ENCODE measurements around the gene DLX5.

The DLX5 gene

GRCh38 chr7:97027427-97028234 is 3.0 kb upstream of the DLX5 start:
- peak; percentile 76 for DNase-seq
- no peaks in the 10 kb centered on the region for H3K36me3 ChIP-seq (replicated peaks)
- TF ChIP-seq CTCF (IDR thresholded peaks at IDR 0.05; ENCODE audit: low read depth, low read length, missing control alignments): peak; percentile 93
- peaks cover 42% of the 10 kb centered on the region for H3K27me3 ChIP-seq (replicated peaks)
- no peak overlapping the region for H3K27ac ChIP-seq
- in situ Hi-C loops (cut with HindIII; ENCODE audit: low pct_ligation_motif_present, low sequenced_read_pairs): no loop called here
- H3K4me3 ChIP-seq (ENCODE audit: low read depth, low read length): peak overlapping the region; percentile 42

GRCh38 chr7:97026715-97027426 is 2.2 kb upstream of the DLX5 start:
- Histone ChIP-seq H3K27me3 (replicated peaks) (peaks cover 50% of the 10 kb centered on the region), H3K4me3 (ENCODE audit: low read depth, low read length) (peak overlapping the region; percentile 42), H3K36me3 (replicated peaks) (no peaks in the 10 kb centered on the region), H3K27ac (no peak overlapping the region)
- in situ Hi-C loops (cut with HindIII; ENCODE audit: low pct_ligation_motif_present, low sequenced_read_pairs): no loop called here
- no peak for DNase-seq
- no peak for TF ChIP-seq CTCF (IDR thresholded peaks at IDR 0.05; ENCODE audit: low read depth, low read length, missing control alignments)

GRCh38 chr7:97025983-97026714 is 1.5 kb upstream of the DLX5 start:
- no peak overlapping the region for H3K4me3 ChIP-seq (ENCODE audit: low read depth, low read length)

GRCh38 chr7:97025130-97025499 is 484 bp upstream of the DLX5 start:
- H3K27ac ChIP-seq: no peak overlapping the region
- peaks cover 67% of the 10 kb centered on the region for H3K27me3 ChIP-seq (replicated peaks)
- no peaks in the 10 kb centered on the region for H3K36me3 ChIP-seq (replicated peaks)
- in situ Hi-C loops (cut with HindIII; ENCODE audit: low pct_ligation_motif_present, low sequenced_read_pairs): no loop called here
- no peak for TF ChIP-seq CTCF (IDR thresholded peaks at IDR 0.05; ENCODE audit: low read depth, low read length, missing control alignments)
- no peak overlapping the region for H3K4me3 ChIP-seq (ENCODE audit: low read depth, low read length)
- DNase-seq: no peak

More at GRCh38 chr7:97025983-97026714, 1.5 kb upstream of the DLX5 start:
- no peak overlapping the region for H3K27ac ChIP-seq
- in situ Hi-C loops (cut with HindIII; ENCODE audit: low pct_ligation_motif_present, low sequenced_read_pairs): no loop called here
- no peak for TF ChIP-seq CTCF (IDR thresholded peaks at IDR 0.05; ENCODE audit: low read depth, low read length, missing control alignments)
- peaks cover 57% of the 10 kb centered on the region for H3K27me3 ChIP-seq (replicated peaks)
- DNase-seq: no peak
- H3K36me3 ChIP-seq (replicated peaks): no peaks in the 10 kb centered on the region

- H3K36me3 ChIP-seq (replicated peaks): no peaks in the 10 kb centered on the region
- H3K4me3 ChIP-seq (ENCODE audit: low read depth, low read length): no peak overlapping the region
- DNase-seq: no peak
- peaks cover 89% of the 10 kb centered on the region for H3K27me3 ChIP-seq (replicated peaks)
- no peak overlapping the region for H3K27ac ChIP-seq
- in situ Hi-C loops (cut with HindIII; ENCODE audit: low pct_ligation_motif_present, low sequenced_read_pairs): no loop called here
- no peak for TF ChIP-seq CTCF (IDR thresholded peaks at IDR 0.05; ENCODE audit: low read depth, low read length, missing control alignments)
Measured at GRCh38 chr7:97022491-97023306, 1.9 kb downstream of the DLX5 start.
